ENCODE results near the gene CCDC40. TPM values are rescaled to one million over a fixed set of nuclear protein-coding genes. Genes with fewer than 3 reads are reported as not detected.

The CCDC40 gene
- total RNA-seq, 1 donor from 2014 or later, result 0.37 TPM

DNA sequence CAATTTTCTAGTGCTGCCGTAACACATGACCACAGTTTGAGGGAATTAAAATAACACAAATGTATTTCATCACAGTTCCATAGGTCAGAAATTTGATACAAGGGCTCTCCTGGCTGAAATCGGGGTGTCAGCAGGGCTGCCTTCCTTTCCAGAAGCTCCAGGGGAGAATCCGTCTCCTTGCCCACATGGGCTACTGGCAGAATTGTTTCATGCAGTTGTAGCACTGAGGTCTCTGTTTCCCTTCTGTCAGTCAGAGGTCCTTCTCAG lies 89.9 kb downstream of the CCDC40 start:
- H3K27ac Mint-ChIP-seq, result no peak overlapping the region
- intact Hi-C loops (cut with micrococcal nuclease), result no loop called here
- DNase-seq, result no peak
- H3K27me3 Mint-ChIP-seq, result peaks cover 28% of the 10 kb centered on the region
- no peaks in the 10 kb centered on the region for H3K4me1 Mint-ChIP-seq
- H3K36me3 Mint-ChIP-seq (ENCODE audit: low read depth), result no peaks in the 10 kb centered on the region
- no peaks in the 10 kb centered on the region for H3K9me3 Mint-ChIP-seq
- H3K4me3 Mint-ChIP-seq, result no peak overlapping the region

- Mint-ChIP-seq H3K9me3 (no peaks in the 10 kb centered on the region), H3K27ac (no peak overlapping the region), H3K4me1 (no peaks in the 10 kb centered on the region), H3K4me3 (no peak overlapping the region), H3K27me3 (peaks cover 28% of the 10 kb centered on the region), H3K36me3 (ENCODE audit: low read depth) (peaks cover 13% of the 10 kb centered on the region)
- no peak for DNase-seq
- intact Hi-C loops (cut with micrococcal nuclease), result no loop called here
These were observed 92.6 kb downstream of the CCDC40 start for GRCh38 chr17:80129006-80129565.

DNA sequence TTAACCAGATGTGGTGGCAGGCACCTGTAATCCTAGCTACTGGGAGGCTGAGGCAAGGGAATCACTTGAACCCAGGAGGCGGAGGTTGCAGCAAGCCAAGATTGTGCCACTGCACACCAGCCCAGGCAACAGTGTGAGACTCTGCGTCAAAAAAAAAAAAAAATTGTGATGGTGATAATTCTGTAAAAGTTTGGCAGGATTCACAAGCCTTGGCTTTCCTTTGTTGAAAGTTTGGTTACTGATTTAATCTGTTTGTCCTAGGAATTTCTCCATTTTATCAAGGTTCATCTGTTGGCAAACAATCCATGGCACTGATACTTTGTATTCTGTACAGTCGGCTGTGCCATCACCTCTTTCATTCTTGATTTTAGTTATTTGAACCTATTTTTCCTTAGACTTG lies 94.5 kb downstream of the CCDC40 start:
- H3K4me1 Mint-ChIP-seq, result no peaks in the 10 kb centered on the region
- peaks cover 27% of the 10 kb centered on the region for H3K36me3 Mint-ChIP-seq (ENCODE audit: low read depth)
- no peak for DNase-seq
- H3K27ac Mint-ChIP-seq, result no peak overlapping the region
- peaks cover 26% of the 10 kb centered on the region for H3K27me3 Mint-ChIP-seq
- no peaks in the 10 kb centered on the region for H3K9me3 Mint-ChIP-seq
- no peak overlapping the region for H3K4me3 Mint-ChIP-seq
- intact Hi-C loops (cut with micrococcal nuclease), result no loop called here

DNA sequence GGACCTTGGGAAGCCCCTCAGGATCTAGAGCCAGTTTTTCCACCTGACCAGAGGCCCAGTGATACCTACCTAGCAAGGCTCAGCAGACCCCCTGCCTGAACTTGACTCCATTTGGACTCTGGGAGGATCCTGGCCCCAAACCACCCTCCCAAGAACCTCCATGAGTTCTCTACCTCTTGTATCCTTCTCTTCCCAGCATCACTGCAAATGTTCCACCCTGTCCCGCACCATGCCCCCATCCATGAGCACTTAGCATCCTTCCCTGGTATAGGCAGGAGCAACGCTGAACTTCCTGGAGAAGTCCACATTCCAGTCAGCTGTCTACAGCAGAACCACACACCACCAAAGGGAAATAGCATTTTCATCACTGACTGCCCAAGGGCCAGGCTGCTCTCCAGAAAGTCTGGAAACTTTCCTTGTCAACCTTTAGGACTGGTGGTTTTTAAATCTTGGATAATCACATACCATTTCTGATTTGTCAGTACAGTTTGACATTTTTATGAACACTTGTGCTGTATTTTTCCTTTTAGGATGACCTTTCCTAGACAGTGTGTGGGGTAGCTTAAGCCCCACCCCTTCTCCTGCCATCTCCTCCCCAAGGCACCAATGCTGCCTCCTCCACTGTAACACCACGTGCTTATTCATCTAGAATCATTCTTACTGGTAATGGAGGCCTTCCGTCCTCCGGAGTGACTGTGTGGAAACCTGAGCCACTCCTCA lies 96.6 kb downstream of the CCDC40 start:
- no peak for DNase-seq
- intact Hi-C loops (cut with micrococcal nuclease), result no loop called here
- H3K36me3 Mint-ChIP-seq (ENCODE audit: low read depth), result peaks cover 47% of the 10 kb centered on the region
- H3K27me3 Mint-ChIP-seq, result peaks cover 15% of the 10 kb centered on the region
- no peak overlapping the region for H3K27ac Mint-ChIP-seq
- H3K4me3 Mint-ChIP-seq, result no peak overlapping the region
- H3K4me1 Mint-ChIP-seq, result no peaks in the 10 kb centered on the region
- no peaks in the 10 kb centered on the region for H3K9me3 Mint-ChIP-seq

DNA sequence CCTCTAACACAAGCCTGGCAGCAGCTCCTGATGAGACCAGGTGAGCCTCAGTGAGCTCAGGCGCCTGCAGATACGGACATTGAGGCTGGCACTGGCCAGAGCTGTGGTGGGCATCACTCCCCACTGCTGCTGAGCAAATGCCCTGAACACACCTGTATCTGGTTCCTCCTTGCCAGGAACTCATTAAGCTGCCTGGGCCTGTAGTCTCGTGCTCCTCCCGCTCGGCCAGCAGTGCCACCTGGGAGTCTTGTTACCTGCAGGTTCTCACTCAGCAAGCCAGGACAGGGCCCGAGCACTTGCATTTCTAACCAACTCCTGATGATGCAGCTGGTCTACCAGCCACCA lies 97.2 kb downstream of the CCDC40 start:
- intact Hi-C loops (cut with micrococcal nuclease), result no loop called here
- DNase-seq, result no peak
- Mint-ChIP-seq H3K9me3 (no peaks in the 10 kb centered on the region), H3K4me3 (no peak overlapping the region), H3K36me3 (ENCODE audit: low read depth) (peaks cover 50% of the 10 kb centered on the region), H3K27ac (no peak overlapping the region), H3K27me3 (peaks cover 10% of the 10 kb centered on the region), H3K4me1 (no peaks in the 10 kb centered on the region)

- Mint-ChIP-seq H3K36me3 (ENCODE audit: low read depth) (peaks cover 80% of the 10 kb centered on the region), H3K27ac (peak overlapping the region; percentile 25), H3K4me3 (no peak overlapping the region), H3K9me3 (no peaks in the 10 kb centered on the region), H3K4me1 (peaks cover 3% of the 10 kb centered on the region), H3K27me3 (no peaks in the 10 kb centered on the region)
- intact Hi-C loops (cut with micrococcal nuclease), result no loop called here
- DNase-seq, result no peak
These were observed 100.7 kb downstream of the CCDC40 start for GRCh38 chr17:80137131-80137530.

- Mint-ChIP-seq H3K4me3 (no peak overlapping the region), H3K27ac (no peak overlapping the region), H3K27me3 (no peaks in the 10 kb centered on the region), H3K36me3 (ENCODE audit: low read depth) (peaks cover 81% of the 10 kb centered on the region), H3K9me3 (no peaks in the 10 kb centered on the region), H3K4me1 (peaks cover 10% of the 10 kb centered on the region)
- no peak for DNase-seq
- intact Hi-C loops (cut with micrococcal nuclease), result no loop called here
These were observed 102.5 kb downstream of the CCDC40 start for GRCh38 chr17:80138856-80139426.

DNA sequence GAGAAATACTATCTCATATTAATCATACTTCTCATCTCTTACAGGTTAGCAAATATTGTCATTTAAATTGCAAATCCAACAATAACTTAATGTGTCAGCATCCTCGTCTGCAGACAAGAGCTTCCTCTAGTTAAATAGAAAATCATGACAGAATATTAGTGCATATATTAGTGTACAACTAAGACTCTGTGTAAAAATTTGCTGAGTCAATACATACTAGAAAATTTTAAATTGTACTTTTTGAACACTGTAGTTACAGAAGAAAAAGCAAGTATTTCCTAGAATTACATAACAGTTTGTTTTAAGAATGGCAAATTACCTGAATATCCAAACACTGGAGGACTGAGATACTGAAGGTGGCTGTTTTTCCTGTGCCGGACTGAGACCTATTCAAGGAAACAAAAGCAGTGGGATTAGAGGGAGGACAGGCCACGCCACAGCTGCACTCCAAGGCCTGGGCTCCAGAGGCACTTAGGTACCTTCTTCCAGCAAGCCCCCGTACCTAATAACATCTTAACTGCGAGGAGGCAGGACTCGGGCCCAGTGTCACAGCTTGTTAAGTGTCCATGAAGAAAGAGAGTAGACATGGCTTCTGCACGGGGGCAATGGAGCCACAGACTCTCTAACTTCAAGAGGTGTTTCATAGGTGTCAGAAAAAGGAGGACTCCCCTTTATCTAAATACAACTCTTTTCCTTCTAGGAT lies 105.2 kb downstream of the CCDC40 start:
- DNase-seq, result no peak
- intact Hi-C loops (cut with micrococcal nuclease), result no loop called here
- H3K36me3 Mint-ChIP-seq (ENCODE audit: low read depth), result peaks cover 77% of the 10 kb centered on the region
- no peak overlapping the region for H3K27ac Mint-ChIP-seq
- H3K4me1 Mint-ChIP-seq, result peaks cover 28% of the 10 kb centered on the region
- no peaks in the 10 kb centered on the region for H3K9me3 Mint-ChIP-seq
- H3K4me3 Mint-ChIP-seq, result no peak overlapping the region
- no peaks in the 10 kb centered on the region for H3K27me3 Mint-ChIP-seq

- Mint-ChIP-seq H3K27me3 (no peaks in the 10 kb centered on the region), H3K4me1 (peaks cover 32% of the 10 kb centered on the region), H3K4me3 (no peak overlapping the region), H3K27ac (no peak overlapping the region), H3K36me3 (ENCODE audit: low read depth) (peaks cover 67% of the 10 kb centered on the region), H3K9me3 (no peaks in the 10 kb centered on the region)
- intact Hi-C loops (cut with micrococcal nuclease), result no loop called here
- DNase-seq, result no peak
These were observed 106.5 kb downstream of the CCDC40 start for GRCh38 chr17:80142929-80143328.

DNA sequence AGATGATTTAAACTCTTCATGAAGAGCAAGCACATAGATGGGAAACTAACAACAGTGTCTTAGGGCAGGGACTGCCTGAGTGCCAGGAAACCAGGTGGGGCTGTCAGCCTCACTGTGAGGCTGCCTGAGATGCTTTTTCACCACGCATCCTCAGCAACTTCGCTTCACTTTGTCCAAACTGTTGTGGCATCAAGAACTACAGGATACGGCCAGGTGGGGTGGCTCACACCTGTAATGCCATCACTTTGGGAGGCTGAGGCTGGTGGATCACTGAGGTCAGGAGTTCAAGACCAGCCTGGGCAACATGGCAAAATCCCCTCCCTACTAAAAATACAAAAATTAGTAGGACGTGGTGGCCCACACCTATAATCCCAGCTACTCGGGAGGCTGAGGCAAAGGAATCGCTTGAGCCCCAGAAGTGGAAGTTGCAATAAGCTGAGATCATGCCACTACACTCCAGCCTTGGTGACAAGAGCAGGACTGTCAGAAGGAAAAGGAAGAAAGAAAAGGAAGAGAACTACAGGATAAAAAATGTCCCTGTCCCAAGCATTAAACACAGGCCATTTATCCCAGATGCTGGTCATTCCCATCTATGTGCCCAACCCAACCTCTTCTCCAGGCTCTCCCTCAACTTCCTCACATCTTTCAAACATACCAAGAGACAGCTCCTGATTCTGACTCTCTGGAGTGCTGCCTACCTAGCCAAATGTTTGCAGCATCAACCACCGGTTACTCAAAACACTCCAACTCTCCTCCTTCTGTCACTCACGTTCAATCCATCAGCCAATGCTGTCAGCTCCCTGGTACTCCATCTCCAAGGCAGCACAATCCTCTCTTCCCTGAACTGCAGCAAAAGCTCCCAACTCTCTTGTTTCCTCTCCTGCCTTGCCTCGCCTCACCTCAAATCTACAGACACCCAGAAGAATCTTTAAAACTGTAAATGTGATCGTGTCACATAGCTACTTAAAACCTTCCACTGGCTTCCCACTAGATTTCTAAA lies 108.9 kb downstream of the CCDC40 start:
- no peaks in the 10 kb centered on the region for H3K27me3 Mint-ChIP-seq
- H3K36me3 Mint-ChIP-seq (ENCODE audit: low read depth), result peaks cover 45% of the 10 kb centered on the region
- no peaks in the 10 kb centered on the region for H3K9me3 Mint-ChIP-seq
- peak overlapping the region; percentile 88 for H3K4me3 Mint-ChIP-seq
- peaks cover 37% of the 10 kb centered on the region for H3K4me1 Mint-ChIP-seq
- peak; percentile 73 for DNase-seq
- intact Hi-C loops (cut with micrococcal nuclease), result loop anchor here (2.0 kb wide), 1 partner anchor 73 kb away; no protein-coding TSS in a partner anchor
- peak overlapping the region; percentile 74 for H3K27ac Mint-ChIP-seq

DNA sequence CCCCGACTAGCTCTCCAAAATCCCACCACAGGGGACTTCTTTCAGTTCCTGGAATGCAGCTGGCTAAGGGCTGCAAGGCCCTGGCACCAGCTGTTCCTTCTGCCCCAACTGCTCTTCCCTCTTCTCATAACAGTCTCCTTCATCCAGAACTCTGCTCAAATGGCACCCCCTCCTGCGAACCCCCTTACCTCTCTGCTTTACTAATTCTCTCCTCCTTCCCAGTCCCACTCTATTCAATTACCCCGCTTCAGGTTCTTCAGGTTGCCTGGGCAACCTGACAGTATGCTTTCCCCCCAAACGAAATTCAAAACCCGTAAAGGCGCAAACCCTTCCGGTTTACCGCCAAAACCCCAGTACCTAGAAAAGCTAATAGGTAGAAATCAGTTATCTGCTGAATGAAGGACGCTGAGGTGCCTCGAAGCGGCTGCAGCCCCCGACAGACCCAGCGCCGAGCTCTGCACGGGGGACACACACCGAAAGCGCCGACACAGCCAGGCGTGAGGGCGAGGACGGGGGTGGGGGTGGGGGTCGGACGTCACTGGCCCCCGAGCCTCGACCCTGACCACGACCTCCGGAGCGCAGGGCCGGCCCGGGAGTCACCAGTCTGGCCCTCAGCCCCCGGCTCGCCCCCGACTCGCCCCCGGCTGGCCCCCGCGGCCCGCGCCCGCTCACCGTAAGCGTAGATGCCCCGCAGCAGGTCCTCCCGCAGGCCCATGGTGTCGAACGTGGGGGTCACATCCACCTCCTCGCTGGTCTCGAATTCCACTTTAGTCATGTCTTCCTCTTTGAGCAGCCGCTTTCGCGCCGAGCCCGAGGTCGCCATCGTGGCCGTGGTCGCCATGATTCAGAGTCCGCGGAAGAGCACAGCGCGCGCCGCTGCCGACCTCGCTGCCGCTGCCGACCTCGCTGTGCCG lies 109.9 kb downstream of the CCDC40 start:
- Mint-ChIP-seq H3K36me3 (ENCODE audit: low read depth) (peaks cover 42% of the 10 kb centered on the region), H3K4me3 (peak overlapping the region; percentile 88), H3K27me3 (no peaks in the 10 kb centered on the region), H3K4me1 (peaks cover 37% of the 10 kb centered on the region), H3K9me3 (peaks cover 4% of the 10 kb centered on the region), H3K27ac (peak overlapping the region; percentile 97)
- peak; percentile 76 for DNase-seq
- intact Hi-C loops (cut with micrococcal nuclease), result loop anchor here (1.0 to 2.0 kb wide), 3 partner anchors 45 to 113 kb away; partner anchors contain the start of gene GAA

DNA sequence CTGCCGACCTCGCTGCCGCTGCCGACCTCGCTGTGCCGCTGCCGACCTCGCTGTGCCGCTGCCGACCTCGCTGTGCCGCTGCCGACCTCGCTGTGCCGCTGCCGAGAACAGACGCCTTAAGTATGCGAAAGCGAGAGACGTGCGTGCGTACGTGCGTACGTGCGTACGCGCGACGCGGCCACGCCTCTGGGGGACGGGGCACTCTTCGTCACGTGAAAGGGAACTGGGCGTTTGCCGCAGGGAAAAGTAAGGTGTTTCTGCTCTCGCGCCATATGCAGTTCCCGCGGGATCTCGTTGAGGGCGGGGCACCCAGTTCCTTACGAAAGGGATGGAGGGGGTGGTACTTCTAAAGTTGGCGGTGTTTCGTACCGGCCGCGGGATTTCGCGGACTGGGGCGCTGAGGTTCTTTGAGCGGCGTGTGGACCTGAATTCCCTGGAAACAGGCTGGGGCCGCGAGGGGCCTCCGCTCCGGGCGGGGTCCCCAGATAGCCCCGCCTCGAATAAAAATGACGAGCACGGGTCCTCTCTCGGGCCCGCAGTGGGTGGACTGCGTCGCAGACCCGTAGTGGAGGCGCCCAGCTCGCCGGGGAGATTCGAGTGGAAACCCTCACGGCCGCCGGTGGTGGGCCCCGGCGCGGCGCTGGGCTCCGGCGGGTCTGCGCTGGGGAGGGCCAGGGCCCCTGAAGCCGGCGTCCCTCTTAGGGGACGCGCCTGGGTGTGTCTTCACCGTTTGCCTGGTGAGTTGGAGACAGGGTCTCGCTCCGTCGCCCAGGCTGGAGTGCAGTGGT lies 110.8 kb downstream of the CCDC40 start, which contains the start of gene EIF4A3:
Gene EIF4A3 (minus strand): TSS at position 94 of the 788 bp plus-strand sequence. CDS start 167 bp downstream, outside the sequence.
- Mint-ChIP-seq H3K4me3 (peak within 1 kb of the TSS; percentile 88), H3K27ac (peak within 1 kb of the TSS; percentile 97), H3K4me1 (peaks cover 37% of the 10 kb centered on the region), H3K36me3 (ENCODE audit: low read depth) (peaks cover 35% of the 10 kb centered on the region), H3K9me3 (peaks cover 4% of the 10 kb centered on the region), H3K27me3 (no peaks in the 10 kb centered on the region)
- DNase-seq, result peak; percentile 99
- intact Hi-C loops (cut with micrococcal nuclease), result loop anchor here (1.0 to 2.0 kb wide), 3 partner anchors 46 to 112 kb away; partner anchors contain the start of gene GAA
